GM13977 (cell line): ENCODE measurements around the gene YTHDF1.

ENCODE experiments used
- DNase-seq: peaks from one replicate; pipeline ENCODE4 v3.0.0; 2012; ENCODE audit warnings: low spot score
- CTCF ChIP-seq: IDR thresholded peaks from 2 replicates; pipeline ENCODE4 v1.5.1; 2012; ENCODE audit warnings: mild to moderate bottlenecking, control low read depth; ENCODE audit not compliant: insufficient read depth; ENCODE audit errors: extremely low read depth, missing control alignments
- in situ Hi-C: fragments of 300-500 bp; cut with MboI; formaldehyde crosslinking; loops from one replicate; pipeline ENCODE4 v1.12.0; 2022; ENCODE audit warnings: low sequenced_read_pairs, low pct_unique_long_range_greater_than_20kb, mixed read lengths, inconsistent platforms; ENCODE audit not compliant: unreplicated experiment

YTHDF1 gene

GRCh38 chr20:63230800-63231268 is 14.9 kb upstream of the YTHDF1 start:
- in situ Hi-C loops: loop anchor here (25.0 kb wide), 1 partner anchor 106 kb away; no protein-coding TSS in a partner anchor
- peak; percentile 43 for TF ChIP-seq CTCF
- no peak for DNase-seq

- no peak for DNase-seq
- in situ Hi-C loops: loop anchor here (25.0 kb wide), 1 partner anchor 108 kb away; no protein-coding TSS in a partner anchor
- TF ChIP-seq CTCF: no peak
Observed at GRCh38 chr20:63228806-63229205, 12.9 kb upstream of the YTHDF1 start.

- DNase-seq: no peak
- in situ Hi-C loops: loop anchor here (25.0 kb wide), 1 partner anchor 110 kb away; no protein-coding TSS in a partner anchor
- no peak for TF ChIP-seq CTCF
Observed at GRCh38 chr20:63227260-63227659, 11.3 kb upstream of the YTHDF1 start.

GRCh38 chr20:63226042-63226943 is 10.4 kb upstream of the YTHDF1 start:
- no peak for TF ChIP-seq CTCF
- in situ Hi-C loops: loop anchor here (25.0 kb wide), 1 partner anchor 111 kb away; no protein-coding TSS in a partner anchor
- DNase-seq: no peak

- TF ChIP-seq CTCF: no peak
- no peak for DNase-seq
- in situ Hi-C loops: loop anchor here (25.0 kb wide), 1 partner anchor 112 kb away; no protein-coding TSS in a partner anchor
Observed at GRCh38 chr20:63225082-63225454, 9.1 kb upstream of the YTHDF1 start.

- TF ChIP-seq CTCF: no peak
- DNase-seq: no peak
- in situ Hi-C loops: loop anchor here (25.0 kb wide), 1 partner anchor 113 kb away; no protein-coding TSS in a partner anchor
Observed at GRCh38 chr20:63224412-63225081, 8.6 kb upstream of the YTHDF1 start.
